ENCODE results near the gene KLC4.
A peak's percentile ranks its signal among the peaks of the same experiment; 100 is the strongest.

Gene KLC4

DNA sequence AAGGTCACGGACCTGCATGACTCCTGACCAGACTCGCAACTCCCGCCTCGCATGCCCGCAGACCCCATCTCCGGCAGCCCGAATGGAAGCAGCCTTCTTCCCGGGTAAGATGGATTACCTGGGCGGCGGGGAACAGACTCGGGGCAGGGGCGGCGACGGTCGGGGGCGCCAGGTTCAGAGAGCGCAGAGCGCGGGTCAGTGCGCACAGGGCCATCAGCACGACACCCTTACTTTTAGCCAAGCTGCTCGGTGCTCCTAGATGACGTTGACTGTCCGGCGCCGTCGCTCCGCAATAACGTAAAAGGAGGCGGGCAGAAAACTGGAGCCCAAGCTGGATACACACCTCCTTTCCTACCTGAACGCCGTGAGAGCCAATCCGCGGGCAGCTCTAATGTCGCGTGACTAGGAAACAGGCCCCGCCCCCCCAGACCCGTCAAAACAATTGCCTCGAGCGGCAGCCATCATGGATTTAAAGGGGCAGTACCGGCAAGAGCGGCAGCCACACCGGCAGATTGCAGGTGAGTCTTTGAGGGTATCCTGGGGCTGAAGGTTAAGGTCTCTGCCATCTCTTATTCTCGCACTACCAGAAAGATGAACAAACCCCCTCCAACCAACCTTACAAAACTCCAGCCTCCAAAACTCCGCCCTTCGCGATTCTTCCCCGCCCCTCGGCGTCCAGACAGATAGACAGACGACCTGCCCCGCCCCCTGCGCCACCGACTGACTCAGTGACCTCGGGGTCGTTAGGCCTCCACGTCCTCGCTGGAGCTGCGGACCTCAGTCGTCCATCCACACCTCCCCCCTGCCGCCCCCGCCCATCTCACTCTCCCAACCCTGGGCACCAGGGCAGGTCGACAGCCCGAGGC lies at the start of gene KLC4, which contains the start of gene MRPL2:
TSS of gene KLC4 (plus strand) at position 464 of the 866 bp plus-strand sequence. CDS start 1,705 bp downstream, outside the sequence.
TSS of gene MRPL2 (minus strand) at position 267 of the 866 bp plus-strand sequence. CDS start at position 214, 53 bp downstream.
- peak; percentile 92 to 97 for DNase-seq (ENCODE audit: low read depth in 2 of 2)

DNA sequence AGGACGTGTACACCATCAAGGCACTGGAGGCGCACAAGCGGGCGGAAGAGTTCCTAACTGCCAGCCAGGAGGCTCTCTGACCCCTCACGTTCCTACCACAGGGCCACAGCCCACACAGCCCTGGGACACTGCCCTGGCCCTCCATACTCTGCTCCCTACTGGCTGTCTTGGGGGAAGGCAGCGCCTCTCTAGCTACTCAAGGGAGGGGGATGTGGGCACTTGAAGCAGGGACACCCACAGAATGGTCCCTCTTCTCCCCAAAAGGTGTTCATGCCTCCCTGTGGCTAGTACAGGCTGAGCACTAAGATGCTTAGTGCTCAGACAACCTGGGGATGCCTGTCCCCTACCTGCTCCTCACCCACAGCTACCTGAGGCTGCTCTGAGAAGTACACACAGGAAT lies 48.2 kb upstream of the KLC4 start:
- DNase-seq (ENCODE audit: low read depth in 2 of 2), result no peak

DNA sequence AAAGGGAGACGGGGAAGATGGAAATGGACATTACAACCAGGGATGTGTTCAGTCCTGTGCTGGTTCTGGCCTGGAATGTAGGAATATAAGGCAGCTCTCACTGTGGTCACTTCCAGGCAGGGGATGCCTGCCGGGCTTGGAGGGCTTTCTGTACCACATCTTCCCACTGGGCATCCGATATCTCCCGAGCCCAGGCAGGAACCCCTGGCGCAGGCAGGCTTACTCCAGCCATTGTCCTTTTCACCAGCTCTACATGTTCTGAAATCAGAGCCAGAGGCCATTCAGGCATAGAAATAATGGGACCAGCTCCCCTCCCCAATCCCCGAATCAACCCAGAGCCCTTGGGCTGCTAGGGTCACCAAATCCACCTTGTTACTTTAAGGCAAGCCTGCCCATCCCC lies 47.1 kb upstream of the KLC4 start:
- no peak for DNase-seq (ENCODE audit: low read depth in 2 of 2)

DNA sequence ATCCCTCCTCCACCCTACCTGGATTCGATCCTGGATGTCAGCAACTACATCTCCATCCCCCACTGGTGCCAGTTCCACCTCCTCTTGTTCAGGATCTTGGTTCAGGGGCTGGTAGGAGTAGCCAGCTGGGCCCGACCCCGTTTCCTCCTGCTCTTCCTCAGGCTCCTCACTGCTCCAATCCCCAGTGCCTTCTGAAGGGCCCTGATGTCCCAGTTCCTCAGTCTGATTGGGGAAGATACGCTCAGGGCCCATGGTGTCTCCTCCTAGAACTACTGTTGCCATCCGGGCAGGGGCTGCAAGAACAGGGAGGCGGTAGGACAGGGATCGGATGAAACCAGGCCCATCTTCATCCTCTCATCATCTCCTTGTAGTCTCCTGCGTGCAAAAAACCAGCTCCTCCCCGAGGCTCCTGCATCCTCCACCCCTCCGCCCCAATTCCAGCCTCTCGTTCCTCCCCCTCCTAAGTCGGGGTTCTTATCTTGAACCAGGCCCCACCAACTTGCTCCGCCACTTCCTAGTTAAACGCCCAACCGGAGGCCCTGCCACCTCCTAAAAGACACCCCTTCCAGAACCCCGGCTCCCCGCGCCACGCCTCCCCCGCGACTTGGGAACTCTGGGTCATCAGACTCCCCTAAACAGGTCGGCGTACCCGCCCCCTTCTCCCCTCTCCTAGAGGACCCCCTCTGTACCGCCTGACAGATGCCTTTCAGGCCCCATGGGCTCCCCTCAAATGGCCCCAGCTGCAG lies 46.2 kb upstream of the KLC4 start:
- no peak for DNase-seq (ENCODE audit: low read depth in 2 of 2)

DNA sequence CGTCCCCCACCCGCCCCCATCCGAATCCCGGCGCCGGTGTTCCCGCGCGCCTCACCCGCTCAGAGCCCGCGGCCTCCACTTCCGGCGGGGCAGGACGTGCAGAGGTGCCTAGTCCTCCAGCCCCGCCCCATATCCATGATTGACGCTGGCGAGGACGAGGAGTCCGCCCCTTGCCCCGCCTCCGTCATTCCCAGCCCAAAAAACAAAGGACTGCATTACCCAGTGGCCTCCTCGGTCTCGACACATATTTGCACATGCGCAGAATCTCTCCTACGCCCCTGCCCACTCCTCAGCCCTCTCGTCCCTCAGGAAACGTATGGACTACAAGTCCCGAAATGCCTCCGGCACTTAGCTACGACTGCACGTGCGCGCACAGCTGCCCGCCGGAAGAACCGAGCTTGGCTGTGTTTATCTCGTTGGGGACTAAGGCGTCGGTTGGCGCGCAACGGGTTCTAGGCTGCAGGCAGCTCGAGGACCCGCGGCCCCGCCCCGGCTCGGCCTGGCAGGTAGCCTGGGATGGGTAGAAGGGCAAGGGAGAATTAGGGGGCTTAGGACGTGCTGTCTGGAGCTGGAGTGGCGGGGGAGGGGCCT lies 45.5 kb upstream of the KLC4 start, which contains the start of the genes KLHDC3 and MEA1:
TSS of gene KLHDC3 (plus strand) at position 407 of the 591 bp plus-strand sequence. CDS start 2,944 bp downstream, outside the sequence.
TSS of gene MEA1 (minus strand) at position 104 of the 591 bp plus-strand sequence. CDS start 133 bp downstream, outside the sequence.
- DNase-seq (ENCODE audit: low read depth in 2 of 2), result peak; percentile 96 to 99

DNA sequence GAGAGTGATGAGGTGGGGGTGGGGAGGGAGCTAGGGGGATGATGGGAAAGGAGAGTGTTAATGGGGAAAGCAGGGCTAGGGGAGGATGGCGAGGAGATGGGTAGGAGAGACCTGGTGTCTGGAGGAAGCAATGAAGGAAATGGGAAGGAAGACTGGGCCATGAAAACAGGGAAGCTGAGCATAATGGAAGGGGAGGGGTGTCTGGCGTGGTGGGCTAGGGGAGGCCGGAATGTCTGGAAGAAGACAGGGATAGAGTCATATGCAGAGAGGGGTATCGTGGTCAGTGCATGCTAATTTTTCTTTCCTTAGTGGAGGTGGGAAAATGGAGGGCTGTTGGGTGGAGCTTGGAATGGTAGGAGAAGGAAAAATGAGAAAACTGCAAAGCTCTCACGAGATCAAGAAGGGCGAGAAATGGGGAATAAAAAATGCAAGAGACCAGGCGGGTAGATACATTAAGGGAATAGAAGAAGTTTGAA lies 45.0 kb upstream of the KLC4 start:
- no peak for DNase-seq (ENCODE audit: low read depth in 2 of 2)

DNA sequence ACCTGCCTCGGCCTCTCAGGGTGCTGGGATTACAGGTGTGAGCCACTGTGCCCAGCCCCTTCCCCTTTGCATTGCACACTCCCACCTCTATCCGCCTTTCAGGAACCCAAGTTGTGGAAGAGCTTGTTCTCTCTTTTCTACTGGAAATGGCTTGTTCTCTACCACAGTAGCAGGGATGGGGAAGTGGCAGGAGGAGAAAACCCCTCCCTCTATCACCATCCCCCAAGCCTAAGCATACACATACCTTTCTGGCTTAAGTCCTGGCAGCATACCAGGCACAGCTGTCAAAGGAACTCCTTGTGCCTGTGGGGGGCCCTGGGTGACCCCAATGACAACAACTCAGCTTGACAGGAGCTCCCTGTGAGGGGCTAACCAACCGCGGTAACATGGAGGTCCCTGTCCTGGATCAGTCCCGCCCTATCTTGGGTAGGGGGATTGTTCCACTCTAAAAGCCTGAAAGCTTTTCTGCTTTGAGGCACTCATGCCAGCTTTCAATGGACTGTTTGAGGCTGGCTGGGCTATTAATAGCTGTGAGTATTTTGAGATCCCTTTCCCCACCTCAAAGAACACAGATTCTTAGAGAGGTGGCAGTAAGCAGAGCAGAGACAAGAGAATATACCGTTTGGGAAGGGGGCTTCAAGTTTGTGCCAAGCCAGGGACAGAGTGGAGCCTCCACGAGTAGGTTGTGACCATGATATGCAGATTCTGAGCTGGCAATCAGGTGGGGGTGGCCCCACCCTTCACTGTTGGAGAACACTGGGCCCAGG lies 43.1 kb upstream of the KLC4 start:
- no peak for DNase-seq (ENCODE audit: low read depth in 2 of 2)

DNA sequence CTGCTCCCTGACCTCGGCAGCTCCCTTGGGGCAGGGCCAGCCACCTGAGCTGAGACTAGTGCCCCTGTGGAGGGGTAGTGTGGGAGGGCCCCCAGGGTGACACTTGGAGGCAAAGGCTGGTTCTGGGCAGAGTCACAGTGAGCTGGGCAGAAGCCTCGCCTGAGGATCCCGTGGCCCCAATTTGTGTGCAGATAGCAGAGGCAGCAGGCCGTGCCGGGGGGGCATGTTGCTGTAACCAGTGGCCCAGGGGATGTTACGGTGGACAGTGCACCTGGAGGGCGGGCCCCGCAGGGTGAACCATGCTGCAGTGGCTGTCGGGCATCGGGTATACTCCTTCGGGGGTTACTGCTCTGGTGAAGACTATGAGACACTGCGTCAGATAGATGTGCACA lies 42.5 kb upstream of the KLC4 start:
- DNase-seq (ENCODE audit: low read depth in 2 of 2), result no peak

DNA sequence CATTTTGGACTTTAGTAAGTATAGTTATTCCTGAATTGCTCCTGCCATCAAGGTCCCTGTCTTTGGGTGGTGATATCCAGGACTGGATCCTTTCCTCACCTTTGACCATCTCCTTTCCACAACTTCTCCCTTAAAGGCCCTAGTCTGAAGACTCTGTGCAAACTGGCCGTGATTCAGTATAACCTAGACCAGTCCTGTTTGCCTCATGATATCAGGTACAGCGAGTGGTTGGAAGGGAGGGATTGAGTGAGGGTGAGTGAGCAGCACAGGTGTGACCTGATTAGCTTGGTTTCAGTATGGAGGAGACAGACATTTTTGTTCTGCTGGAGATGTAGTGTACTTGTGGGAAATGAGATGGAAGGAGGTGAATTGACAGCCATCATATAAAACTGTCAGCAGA lies 40.3 kb upstream of the KLC4 start:
- no peak for DNase-seq (ENCODE audit: low read depth in 2 of 2)

DNA sequence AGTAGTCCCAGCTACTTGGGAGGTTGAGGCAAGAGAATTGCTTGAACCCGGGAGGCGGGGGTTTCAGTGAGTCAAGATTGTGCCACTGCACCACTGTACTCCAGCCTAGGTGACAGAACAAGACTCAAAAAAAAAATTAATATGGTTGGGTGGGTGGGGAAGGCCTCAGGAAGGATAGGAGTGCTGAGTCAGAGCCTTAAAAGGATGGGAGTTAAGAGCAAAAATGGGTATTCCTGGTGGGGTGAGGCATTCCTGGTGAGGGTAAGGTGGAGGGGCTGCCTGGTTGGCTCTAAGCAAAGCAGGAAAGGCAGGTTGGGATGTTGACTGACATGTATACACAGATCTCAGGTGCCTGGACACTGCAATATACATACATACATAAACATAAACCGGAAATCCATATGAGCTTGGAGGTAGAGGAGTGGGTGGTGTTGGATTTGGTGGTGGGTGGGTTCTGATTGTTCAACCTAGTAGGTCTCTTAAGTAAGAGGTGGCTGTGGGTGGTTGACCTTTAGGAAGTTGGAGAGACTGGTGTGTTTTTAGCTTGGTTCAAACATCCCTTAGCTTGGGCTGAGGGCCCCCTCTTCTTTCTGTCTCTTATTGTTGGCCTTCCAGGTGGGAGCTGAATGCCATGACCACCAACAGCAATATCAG lies 39.3 kb upstream of the KLC4 start:
- DNase-seq (ENCODE audit: low read depth in 2 of 2), result no peak

DNA sequence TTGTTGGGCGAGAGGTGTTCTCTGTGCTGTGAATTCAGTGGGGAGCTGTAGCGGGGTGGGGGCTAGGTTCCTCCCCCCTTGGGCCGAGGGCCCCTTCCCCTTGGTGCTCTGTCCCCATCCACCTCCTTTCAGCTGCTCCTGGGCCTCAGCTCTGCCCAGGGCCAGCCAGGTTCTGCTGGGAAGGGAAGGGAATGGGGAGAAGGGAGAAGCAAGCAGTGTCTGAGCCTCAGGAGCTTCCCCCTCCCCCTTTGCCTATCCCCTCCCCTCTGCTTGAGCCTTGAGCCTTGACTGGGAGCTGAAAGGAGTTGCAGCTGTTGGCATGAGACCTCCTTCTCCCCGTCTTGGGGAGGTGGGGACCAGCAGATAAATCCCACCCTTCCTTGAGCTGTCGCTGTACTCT lies 38.6 kb upstream of the KLC4 start:
- DNase-seq (ENCODE audit: low read depth in 2 of 2), result no peak

DNA sequence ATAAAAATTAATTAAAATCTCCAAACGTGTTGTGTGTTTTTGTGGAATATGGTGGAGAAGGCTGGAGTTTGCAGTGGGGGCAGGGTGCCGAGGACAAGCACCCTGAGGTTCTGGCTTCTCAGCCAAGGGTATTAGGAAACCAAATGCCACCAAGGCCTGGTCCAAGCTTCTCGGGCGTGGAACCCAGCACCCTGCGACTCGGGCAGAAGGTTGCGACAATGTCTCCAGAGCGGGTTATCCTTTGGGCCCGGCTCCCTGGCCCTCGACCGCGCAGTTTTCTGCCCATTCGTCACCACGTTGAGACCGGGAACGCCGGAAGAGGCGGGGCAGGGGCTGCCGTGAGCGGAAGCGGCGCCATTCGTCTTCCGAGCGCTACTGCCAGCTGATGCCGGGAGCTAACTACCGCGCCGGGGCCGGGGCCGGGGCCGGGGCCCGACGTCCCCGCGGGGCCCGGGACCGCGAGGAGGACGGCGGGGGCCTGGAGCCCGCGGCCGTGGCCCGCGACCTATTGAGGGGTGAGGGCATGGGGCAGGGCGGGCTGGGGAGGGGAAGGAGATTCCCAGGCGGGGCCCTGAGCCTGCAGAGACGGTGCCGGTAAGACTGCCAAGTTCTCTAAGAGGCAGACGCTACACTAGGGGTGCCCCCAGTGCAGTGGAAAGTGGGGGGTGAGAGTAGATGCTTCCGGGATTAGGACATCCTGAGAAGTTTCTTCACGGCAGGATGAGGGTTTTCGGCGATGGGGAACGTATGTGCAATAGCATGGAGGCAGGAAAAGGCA lies 38.0 kb upstream of the KLC4 start, which contains the start of gene RRP36:
TSS of gene RRP36 (plus strand) at position 354 of the 778 bp plus-strand sequence. CDS start at position 386, 32 bp downstream.
- peak; percentile 42 to 50 for DNase-seq (ENCODE audit: low read depth in 2 of 2)

DNA sequence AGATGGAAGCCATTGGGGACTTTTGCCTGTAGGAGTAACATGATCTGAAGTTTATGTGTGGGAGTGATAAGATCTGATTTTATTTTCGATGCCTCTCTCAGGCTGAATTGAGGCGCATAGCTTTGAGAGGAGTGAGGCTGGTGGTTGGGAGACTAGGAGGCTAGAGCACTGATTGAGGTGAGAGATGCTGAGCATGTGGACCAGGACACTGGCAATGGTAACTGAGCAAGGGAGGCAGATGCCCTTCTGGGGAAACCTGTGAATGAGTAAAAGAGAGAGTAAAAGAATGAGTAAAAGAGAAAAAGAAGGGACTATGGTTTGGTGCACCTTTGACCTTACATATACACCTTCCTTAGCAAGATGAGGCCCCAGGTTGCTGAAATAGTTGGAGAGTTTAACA lies 35.0 kb upstream of the KLC4 start:
- DNase-seq (ENCODE audit: low read depth in 2 of 2), result no peak

DNA sequence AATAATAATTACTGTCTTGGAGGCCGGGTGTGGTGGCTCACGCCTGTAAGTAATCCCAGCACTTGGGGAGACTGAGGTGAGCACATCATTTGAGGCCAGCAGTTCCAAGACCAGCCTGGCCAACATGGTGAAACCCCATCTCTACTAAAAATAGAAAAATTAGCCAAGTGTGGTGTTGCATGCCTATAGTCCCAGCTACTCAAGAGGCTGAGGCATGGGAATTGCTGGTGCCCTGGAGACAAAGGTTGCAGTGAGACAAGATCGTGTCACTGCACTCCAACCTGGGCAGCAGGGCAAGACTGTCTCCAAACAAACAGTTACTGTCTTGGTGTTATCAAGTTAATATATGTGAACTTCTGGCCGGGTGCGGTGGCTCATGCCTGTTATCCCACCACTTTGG lies 33.1 kb upstream of the KLC4 start:
- no peak for DNase-seq (ENCODE audit: low read depth in 2 of 2)

DNA sequence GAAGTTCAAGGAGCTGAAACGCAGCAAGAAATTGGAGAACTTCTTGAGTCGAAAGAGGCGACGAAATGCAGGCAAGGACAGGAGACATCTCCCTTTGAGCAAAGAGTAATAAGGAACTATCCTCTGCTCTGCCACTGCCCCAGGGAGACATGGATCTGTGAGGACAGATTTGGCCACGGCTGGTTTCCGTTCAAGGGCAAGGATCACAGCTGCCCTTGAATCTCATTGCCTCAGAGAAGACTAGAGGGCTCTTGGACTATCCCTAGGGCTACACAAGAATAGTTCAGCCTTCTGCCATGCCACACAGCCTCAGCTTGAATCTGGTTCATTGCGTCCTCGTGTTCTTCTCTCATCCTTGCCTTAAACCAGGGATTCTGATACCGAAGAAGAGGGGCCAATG lies 30.3 kb upstream of the KLC4 start:
- DNase-seq (ENCODE audit: low read depth in 2 of 2), result no peak

DNA sequence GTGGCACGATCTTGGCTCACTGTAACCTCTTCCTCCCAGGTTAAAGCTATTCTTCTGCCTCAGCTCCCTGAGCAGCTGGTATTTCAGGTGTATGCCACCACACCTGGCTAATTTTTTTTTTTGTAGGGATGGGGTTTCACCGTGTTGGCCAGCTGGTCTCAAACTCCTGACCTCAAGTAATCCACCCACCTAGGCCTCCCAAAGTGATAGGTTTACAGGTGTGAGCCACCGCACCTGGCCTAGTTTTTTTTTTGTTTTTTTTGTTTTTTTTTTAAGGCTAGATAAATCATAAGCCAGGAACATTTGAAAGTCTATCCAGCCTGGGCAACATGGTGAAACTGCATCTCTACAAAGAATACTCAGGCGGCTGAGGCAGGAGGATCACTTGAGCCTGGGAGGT lies 27.1 kb upstream of the KLC4 start:
- no peak for DNase-seq (ENCODE audit: low read depth in 2 of 2)

DNA sequence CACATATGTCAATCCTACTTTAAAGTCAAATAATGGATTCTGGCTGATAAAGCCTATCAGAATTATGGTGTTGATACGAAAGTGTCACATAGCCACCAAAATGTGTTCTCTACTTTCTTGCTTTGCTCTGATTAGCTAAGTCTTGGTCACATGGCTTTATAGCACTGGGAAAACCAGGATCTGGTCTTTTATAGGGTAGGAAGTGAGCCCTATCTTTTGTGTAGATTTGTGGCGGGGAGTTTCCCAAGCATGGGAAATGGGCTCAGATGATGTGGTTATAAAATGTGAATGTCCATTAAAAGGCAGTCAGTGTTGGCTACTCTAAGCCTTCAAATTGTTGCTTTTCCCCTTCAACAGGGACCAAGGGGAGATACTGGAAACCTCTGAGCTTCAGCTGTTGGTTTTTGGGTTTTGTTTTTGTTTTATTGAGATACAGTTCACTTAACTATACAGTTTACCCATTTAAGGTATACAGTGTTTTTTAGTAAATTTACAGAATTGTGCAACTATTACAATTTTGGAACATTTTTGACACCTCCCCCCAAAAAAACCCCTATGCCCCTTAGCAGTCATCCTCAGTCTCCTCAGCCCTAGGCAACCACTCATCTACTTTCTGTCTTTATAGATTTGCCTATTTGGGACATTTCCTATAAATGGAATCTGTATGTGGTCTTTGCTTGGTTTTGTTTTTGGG lies 25.8 kb upstream of the KLC4 start:
- no peak for DNase-seq (ENCODE audit: low read depth in 2 of 2)

DNA sequence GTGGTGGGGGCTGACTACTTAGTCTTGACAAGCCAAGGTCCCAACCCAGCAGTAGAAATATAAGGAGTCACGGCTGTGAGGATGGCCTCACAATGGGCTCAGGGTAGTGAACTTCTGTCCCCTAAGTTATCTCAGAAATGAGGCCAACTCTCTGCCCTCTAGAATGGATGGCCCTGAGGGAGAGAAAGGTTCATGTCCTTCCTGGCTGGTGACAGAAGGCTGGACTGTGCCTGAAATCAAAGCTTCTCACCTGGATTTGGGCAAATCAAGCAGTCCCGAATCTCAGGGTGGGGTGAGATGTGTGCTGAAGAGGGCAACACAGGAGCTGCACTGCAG lies 25.3 kb upstream of the KLC4 start:
- DNase-seq (ENCODE audit: low read depth in 2 of 2), result no peak

DNA sequence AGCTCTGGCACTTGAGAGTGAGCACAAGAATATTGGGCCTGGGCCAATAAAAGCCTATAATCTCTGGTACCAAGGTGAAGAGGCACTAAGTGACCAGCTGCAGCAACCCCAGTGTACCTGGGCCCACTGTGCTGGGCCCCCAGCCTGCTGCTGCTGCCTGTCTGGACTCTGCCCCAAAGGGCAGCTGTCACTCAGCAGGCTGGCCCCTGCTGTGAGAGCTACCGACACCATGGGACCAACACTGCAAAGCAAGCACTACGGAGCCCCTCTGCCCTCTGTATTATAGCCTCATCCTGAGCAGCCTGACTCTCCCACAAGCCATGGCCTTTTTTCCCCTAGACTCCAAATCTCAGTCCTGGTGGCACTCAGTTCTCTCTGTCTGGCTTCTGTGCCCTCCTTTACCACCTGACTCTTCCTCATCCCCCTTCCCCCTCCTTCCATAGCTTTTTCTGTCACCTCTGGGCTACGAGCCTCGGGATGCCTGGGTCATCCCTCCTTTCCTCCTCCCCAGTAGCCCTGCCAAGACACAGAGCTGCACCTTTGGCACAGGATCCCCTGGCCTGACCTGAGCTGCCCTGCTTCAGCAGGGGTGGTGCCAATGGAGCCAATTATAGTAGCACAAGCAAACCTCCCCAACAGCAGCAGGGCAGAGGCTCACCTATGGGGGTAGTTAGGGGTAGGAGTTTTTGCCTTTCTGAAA lies 23.8 kb upstream of the KLC4 start:
- no peak for DNase-seq (ENCODE audit: low read depth in 2 of 2)

Measured in stimulated activated CD8-positive, alpha-beta memory T cell treated with anti-CD3 and anti-CD28 coated beads, Interleukin-15, amount 100 ng/mL, for 4 hours (primary cell).